ENCODE measurements around the gene RPL21. TPM values are rescaled to one million over a fixed set of nuclear protein-coding genes. Genes with fewer than 3 reads are reported as not detected.

Gene RPL21
- total RNA-seq, 1 experiment from 2014 or later = 552 TPM

DNA sequence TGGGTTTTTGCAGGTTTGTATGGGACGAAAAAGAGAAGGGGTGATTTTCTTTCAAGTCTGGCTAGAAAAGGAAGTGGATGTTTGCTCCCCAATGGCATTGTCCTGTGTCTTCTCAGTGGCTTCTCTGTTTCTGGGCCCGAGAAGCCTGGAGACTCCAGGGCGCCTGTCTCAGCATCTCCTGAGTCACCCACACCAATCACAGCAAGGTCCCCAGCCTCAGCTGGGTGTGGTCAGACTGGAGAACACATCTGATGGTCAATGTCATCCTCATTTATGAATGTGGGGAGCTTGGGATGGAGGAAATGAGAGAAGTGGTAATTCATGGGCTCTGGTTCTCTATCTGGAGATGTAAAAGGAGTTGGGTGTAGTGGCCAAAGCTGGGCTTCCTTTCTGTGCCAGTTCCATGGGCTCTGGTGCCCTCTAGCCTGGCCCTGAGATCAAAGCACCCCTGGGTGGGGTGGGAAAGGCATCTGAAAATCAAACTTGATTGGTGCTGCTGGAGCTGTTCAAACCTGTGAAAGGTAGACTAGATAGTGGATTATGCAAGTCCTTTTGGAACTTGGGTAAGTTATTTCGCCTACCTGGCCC, 32.6 kb downstream of the RPL21 start:
- Histone ChIP-seq H3K4me3 (ENCODE audit: low read length) (no peak overlapping the region), H3K27me3 (ENCODE audit: low read length) (no peaks in the 10 kb centered on the region), H3K9me2 (replicated peaks; ENCODE audit: low read length) (no peaks in the 10 kb centered on the region), H3K27ac (ENCODE audit: low read length) (no peak overlapping the region), H2AFZ (ENCODE audit: low read length) (no peak overlapping the region), H3K4me2 (ENCODE audit: low read length) (no peak overlapping the region), H3K36me3 (ENCODE audit: low read depth, low read length) (no peaks in the 10 kb centered on the region), H3K79me2 (ENCODE audit: low read length) (no peaks in the 10 kb centered on the region), H3K9ac (ENCODE audit: low read length) (no peak overlapping the region), H3K4me1 (ENCODE audit: insufficient read depth, low read length) (peaks cover 17% of the 10 kb centered on the region), H3F3A (ENCODE audit: low read length, unreplicated experiment) (no peaks in the 10 kb centered on the region), H3K9me3 (ENCODE audit: low read length) (no peaks in the 10 kb centered on the region), H4K20me1 (ENCODE audit: low read length) (no peaks in the 10 kb centered on the region)
- intact Hi-C loops (cut with micrococcal nuclease) = loop anchor here (1.0 to 2.0 kb wide), 2 partner anchors 299 to 337 kb away; no protein-coding TSS in a partner anchor
- BruUV-seq (replicated peaks) = no TSS peak
- TF ChIP-seq EZH2phosphoT487 (IDR thresholded peaks at IDR 0.05; ENCODE audit: borderline replicate concordance, low read length) = no peak
- TF ChIP-seq EZH2 (IDR thresholded peaks at IDR 0.05; ENCODE audit: low read length, unreplicated experiment) = no peak
- TF ChIP-seq, protein P1, sequence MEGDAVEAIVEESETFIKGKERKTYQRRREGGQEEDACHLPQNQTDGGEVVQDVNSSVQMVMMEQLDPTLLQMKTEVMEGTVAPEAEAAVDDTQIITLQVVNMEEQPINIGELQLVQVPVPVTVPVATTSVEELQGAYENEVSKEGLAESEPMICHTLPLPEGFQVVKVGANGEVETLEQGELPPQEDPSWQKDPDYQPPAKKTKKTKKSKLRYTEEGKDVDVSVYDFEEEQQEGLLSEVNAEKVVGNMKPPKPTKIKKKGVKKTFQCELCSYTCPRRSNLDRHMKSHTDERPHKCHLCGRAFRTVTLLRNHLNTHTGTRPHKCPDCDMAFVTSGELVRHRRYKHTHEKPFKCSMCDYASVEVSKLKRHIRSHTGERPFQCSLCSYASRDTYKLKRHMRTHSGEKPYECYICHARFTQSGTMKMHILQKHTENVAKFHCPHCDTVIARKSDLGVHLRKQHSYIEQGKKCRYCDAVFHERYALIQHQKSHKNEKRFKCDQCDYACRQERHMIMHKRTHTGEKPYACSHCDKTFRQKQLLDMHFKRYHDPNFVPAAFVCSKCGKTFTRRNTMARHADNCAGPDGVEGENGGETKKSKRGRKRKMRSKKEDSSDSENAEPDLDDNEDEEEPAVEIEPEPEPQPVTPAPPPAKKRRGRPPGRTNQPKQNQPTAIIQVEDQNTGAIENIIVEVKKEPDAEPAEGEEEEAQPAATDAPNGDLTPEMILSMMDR (conservative IDR thresholded peaks at IDR 0.05; ENCODE audit: low read depth, low read length) = peak; percentile 66
- DNase-seq = peak; percentile 59
- CTCF ChIA-PET = interaction anchor here (0.7 to 1.1 kb wide), 4 partner anchors 78 to 337 kb away, joined by 3 to 8 read pairs (median 6); no protein-coding TSS in a partner anchor
- POLR2A ChIA-PET (ENCODE audit: unreplicated experiment) = interaction anchor here (0.7 kb wide), 1 partner anchor 299 kb away, joined by 4 read pairs; no protein-coding TSS in a partner anchor
- ATAC-seq = peak; percentile 83

DNA sequence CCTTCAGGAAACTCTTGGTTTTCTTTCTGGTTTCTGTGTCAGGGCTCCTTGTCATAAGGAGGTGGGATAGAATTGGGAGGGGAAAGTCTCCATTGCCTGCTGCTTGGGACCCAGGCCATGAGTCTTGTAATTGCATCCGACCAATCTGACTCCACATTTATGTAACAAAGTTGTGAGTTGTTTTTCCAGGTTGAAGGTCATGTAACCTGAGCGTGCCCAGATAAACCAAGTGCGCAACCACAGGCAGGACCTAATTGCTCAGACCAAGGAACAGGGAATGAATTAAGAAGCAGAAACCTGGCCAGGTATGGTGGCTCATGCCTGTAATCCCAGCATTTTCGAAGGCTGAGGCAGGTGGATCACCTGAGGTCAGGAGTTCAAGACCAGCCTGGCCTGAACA, 37.0 kb downstream of the RPL21 start:
- BruUV-seq (replicated peaks) = no TSS peak
- Histone ChIP-seq H3K9me2 (replicated peaks; ENCODE audit: low read length) (no peaks in the 10 kb centered on the region), H3K4me2 (ENCODE audit: low read length) (no peak overlapping the region), H3K9ac (ENCODE audit: low read length) (no peak overlapping the region), H2AFZ (ENCODE audit: low read length) (no peak overlapping the region), H3K4me1 (ENCODE audit: insufficient read depth, low read length) (no peaks in the 10 kb centered on the region), H3K79me2 (ENCODE audit: low read length) (no peaks in the 10 kb centered on the region), H3F3A (ENCODE audit: low read length, unreplicated experiment) (no peaks in the 10 kb centered on the region), H3K27me3 (ENCODE audit: low read length) (no peaks in the 10 kb centered on the region), H3K9me3 (ENCODE audit: low read length) (no peaks in the 10 kb centered on the region), H4K20me1 (ENCODE audit: low read length) (no peaks in the 10 kb centered on the region), H3K36me3 (ENCODE audit: low read depth, low read length) (no peaks in the 10 kb centered on the region), H3K4me3 (ENCODE audit: low read length) (no peak overlapping the region), H3K27ac (ENCODE audit: low read length) (no peak overlapping the region)
- no peak for DNase-seq
- TF ChIP-seq, protein P1 (conservative IDR thresholded peaks at IDR 0.05; ENCODE audit: low read depth, low read length) = no peak
- TF ChIP-seq EZH2phosphoT487 (IDR thresholded peaks at IDR 0.05; ENCODE audit: borderline replicate concordance, low read length) = no peak
- CTCF ChIA-PET = no interaction called here
- ATAC-seq = no peak
- intact Hi-C loops (cut with micrococcal nuclease) = no loop called here
- POLR2A ChIA-PET (ENCODE audit: unreplicated experiment) = no interaction called here

DNA sequence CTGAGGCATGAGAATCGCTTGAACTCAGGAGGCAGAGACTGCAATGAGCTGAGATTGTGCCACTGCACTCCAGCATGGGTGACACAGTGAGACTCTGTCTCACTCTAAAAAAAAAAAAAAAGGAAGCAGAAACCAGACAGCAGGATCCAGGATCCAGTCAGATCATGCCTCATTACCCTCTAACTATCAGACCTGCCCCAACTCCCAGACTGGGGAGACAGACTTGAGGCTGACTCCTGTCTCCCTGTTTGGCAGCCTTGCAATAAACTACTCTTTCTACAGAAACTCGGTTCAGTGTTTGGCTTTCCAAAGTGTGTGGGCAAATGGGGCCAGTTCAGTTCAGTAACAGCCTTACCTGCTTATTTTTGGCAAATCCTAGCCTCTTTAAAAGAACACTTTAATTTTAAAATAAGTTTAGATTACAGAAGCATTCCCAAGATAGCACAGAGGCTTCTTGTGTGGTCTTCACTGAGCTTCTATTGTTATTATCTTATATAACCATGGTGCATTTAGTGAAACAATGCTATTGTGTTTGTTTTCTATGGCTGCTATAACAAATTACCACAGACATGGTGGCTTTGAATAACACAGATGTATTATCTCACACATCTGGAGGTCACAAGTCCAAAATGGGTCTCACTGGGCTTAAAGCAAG, 37.8 kb downstream of the RPL21 start:
- Histone ChIP-seq H3K27ac (ENCODE audit: low read length) (no peak overlapping the region), H3K36me3 (ENCODE audit: low read depth, low read length) (no peaks in the 10 kb centered on the region), H3K4me1 (ENCODE audit: insufficient read depth, low read length) (no peaks in the 10 kb centered on the region), H4K20me1 (ENCODE audit: low read length) (no peaks in the 10 kb centered on the region), H3K4me2 (ENCODE audit: low read length) (no peak overlapping the region), H3K4me3 (ENCODE audit: low read length) (no peak overlapping the region), H3K9me2 (replicated peaks; ENCODE audit: low read length) (no peaks in the 10 kb centered on the region), H2AFZ (ENCODE audit: low read length) (no peak overlapping the region), H3K27me3 (ENCODE audit: low read length) (no peaks in the 10 kb centered on the region), H3F3A (ENCODE audit: low read length, unreplicated experiment) (no peaks in the 10 kb centered on the region), H3K9ac (ENCODE audit: low read length) (no peak overlapping the region), H3K79me2 (ENCODE audit: low read length) (no peaks in the 10 kb centered on the region), H3K9me3 (ENCODE audit: low read length) (no peaks in the 10 kb centered on the region)
- BruUV-seq (replicated peaks) = no TSS peak
- ChIA-PET CTCF (no interaction called here), POLR2A (ENCODE audit: unreplicated experiment) (no interaction called here)
- intact Hi-C loops (cut with micrococcal nuclease) = no loop called here
- no peak for TF ChIP-seq EZH2 (IDR thresholded peaks at IDR 0.05; ENCODE audit: low read length, unreplicated experiment)
- TF ChIP-seq, protein P1 (conservative IDR thresholded peaks at IDR 0.05; ENCODE audit: low read depth, low read length) = no peak
- TF ChIP-seq EZH2phosphoT487 (IDR thresholded peaks at IDR 0.05; ENCODE audit: borderline replicate concordance, low read length) = no peak
- ATAC-seq = no peak
- no peak for DNase-seq
